H9 (cell line): ENCODE measurements around the gene HS6ST1. TPM values are rescaled to one million over a fixed set of nuclear protein-coding genes. Genes with fewer than 3 reads are reported as not detected.

Experiments used
- DNase-seq: peaks from one replicate; pipeline ENCODE4 v3.0.0-alpha.2; 2017
- H2AFZ ChIP-seq: one replicate; pipeline ENCODE4 v1.6.1; 2013; ENCODE audit warnings: mild to moderate bottlenecking, low read length, control low read depth, moderate library complexity
- H2AK5ac ChIP-seq: 2 replicates; pipeline ENCODE4 v1.6.1; 2013; ENCODE audit warnings: low read length, control low read depth, mixed read lengths; ENCODE audit not compliant: insufficient read length
- H2BK120ac ChIP-seq: one replicate; pipeline ENCODE4 v1.6.1; 2013; ENCODE audit warnings: low read depth, mild to moderate bottlenecking, low read length, control low read depth, inconsistent platforms; ENCODE audit not compliant: poor library complexity, severe bottlenecking
- H2BK12ac ChIP-seq: 2 replicates; pipeline ENCODE4 v1.6.1; 2013; ENCODE audit warnings: low read length, control low read depth, mixed read lengths, low read depth; ENCODE audit not compliant: insufficient read length
- H2BK15ac ChIP-seq: 2 replicates; pipeline ENCODE4 v1.6.1; 2013; ENCODE audit warnings: low read depth, low read length, control low read depth
- H2BK20ac ChIP-seq: one replicate; pipeline ENCODE4 v1.6.1; 2013; ENCODE audit warnings: low read depth, mild to moderate bottlenecking, low read length, control low read depth, inconsistent platforms; ENCODE audit not compliant: poor library complexity, severe bottlenecking
- H2BK5ac ChIP-seq: 2 replicates; pipeline ENCODE4 v1.6.1; 2013; ENCODE audit warnings: low read length, control low read depth, mixed read lengths; ENCODE audit not compliant: insufficient read length
- H3K14ac ChIP-seq: 2 replicates; pipeline ENCODE4 v1.6.1; 2013; ENCODE audit warnings: low read length, control low read depth; ENCODE audit not compliant: insufficient read depth
- H3K18ac ChIP-seq: 2 replicates; pipeline ENCODE4 v1.6.1; 2013; ENCODE audit warnings: low read depth, mild to moderate bottlenecking, mixed read lengths, low read length, control low read depth; ENCODE audit not compliant: insufficient read length
- H3K23ac ChIP-seq: 2 replicates; pipeline ENCODE4 v1.6.1; 2013; ENCODE audit warnings: low read length, control low read depth, mixed read lengths, low read depth; ENCODE audit not compliant: insufficient read length
- H3K23me2 ChIP-seq: 2 replicates; pipeline ENCODE4 v1.6.1; 2013; ENCODE audit warnings: low read depth, mild to moderate bottlenecking, mixed read lengths, low read length, control low read depth; ENCODE audit not compliant: insufficient read length, poor library complexity, severe bottlenecking
- H3K27ac ChIP-seq: 2 replicates; pipeline ENCODE4 v1.5.1; 2013; ENCODE audit warnings: low read length, control low read depth, mixed read lengths, low read depth; ENCODE audit not compliant: insufficient read length
- H3K27me3 ChIP-seq: 2 replicates; pipeline ENCODE4 v1.6.1; 2013; ENCODE audit warnings: low read length, control low read depth, inconsistent platforms; ENCODE audit not compliant: insufficient read depth
- H3K4ac ChIP-seq: 2 replicates; pipeline ENCODE4 v1.6.1; 2013; ENCODE audit warnings: low read depth, mild to moderate bottlenecking, control low read depth, inconsistent platforms, low read length, moderate library complexity
- H3K4me1 ChIP-seq: 2 replicates; pipeline ENCODE4 v1.6.1; 2013; ENCODE audit warnings: low read length, control low read depth, inconsistent platforms; ENCODE audit not compliant: insufficient read depth
- H3K4me2 ChIP-seq: 2 replicates; pipeline ENCODE4 v1.6.1; 2013; ENCODE audit warnings: low read length, control low read depth, mixed read lengths; ENCODE audit not compliant: insufficient read length, insufficient read depth
- H3K56ac ChIP-seq: 2 replicates; pipeline ENCODE4 v1.6.1; 2013; ENCODE audit warnings: low read depth, mild to moderate bottlenecking, mixed read lengths, low read length, control low read depth; ENCODE audit not compliant: insufficient read length
- H3K79me1 ChIP-seq: 2 replicates; pipeline ENCODE4 v1.6.1; 2013; ENCODE audit warnings: low read depth, mild to moderate bottlenecking, moderate library complexity, low read length, control low read depth, inconsistent platforms; ENCODE audit not compliant: insufficient read depth, poor library complexity, severe bottlenecking
- H3K79me2 ChIP-seq: 2 replicates; pipeline ENCODE4 v1.6.1; 2013; ENCODE audit warnings: low read length, control low read depth, inconsistent platforms; ENCODE audit not compliant: insufficient read depth
- H3K9ac ChIP-seq: 2 replicates; pipeline ENCODE4 v1.6.1; 2013; ENCODE audit warnings: low read length, control low read depth, mixed read lengths; ENCODE audit not compliant: insufficient read length; ENCODE audit errors: extremely low read depth
- H3K9me3 ChIP-seq: one replicate; pipeline ENCODE4 v1.6.1; 2013; ENCODE audit warnings: low read depth, low read length, inconsistent platforms; ENCODE audit not compliant: control insufficient read depth
- H3T11ph ChIP-seq: one replicate; pipeline ENCODE4 v1.6.1; 2013; ENCODE audit warnings: mild to moderate bottlenecking, low read length, control low read depth, inconsistent platforms
- H4K20me1 ChIP-seq: one replicate; pipeline ENCODE4 v1.6.1; 2013; ENCODE audit not compliant: control insufficient read depth, insufficient read length, insufficient read depth
- H4K5ac ChIP-seq: 2 replicates; pipeline ENCODE4 v1.6.1; 2013; ENCODE audit warnings: low read depth, mild to moderate bottlenecking, mixed read lengths, low read length, control low read depth; ENCODE audit not compliant: insufficient read length
- H4K8ac ChIP-seq: replicated peaks from 2 replicates; pipeline ENCODE4 v1.6.1; 2013; ENCODE audit warnings: low read length, control low read depth, mixed read lengths, low read depth; ENCODE audit not compliant: insufficient read length
- H4K91ac ChIP-seq: 2 replicates; pipeline ENCODE4 v1.6.1; 2013; ENCODE audit warnings: low read depth, mild to moderate bottlenecking, moderate library complexity, mixed read lengths, low read length, control low read depth; ENCODE audit not compliant: insufficient read length
- H3K27ac Mint-ChIP-seq, 3 experiments: 2 replicates in 2 of 3; 3 replicates in 1 of 3; pipeline ENCODE4 v1.8.0; 2020 to 2021; ENCODE audit warnings: mixed read lengths in 3 of 3, mild to moderate bottlenecking in 1 of 3, moderate library complexity in 1 of 3
- H3K27me3 Mint-ChIP-seq: 2 replicates; pipeline ENCODE4 v1.8.0; 2021; ENCODE audit warnings: low read depth, mild to moderate bottlenecking, moderate library complexity, mixed read lengths
- H3K36me3 Mint-ChIP-seq, 3 experiments: 2 replicates in 2 of 3; 3 replicates in 1 of 3; pipeline ENCODE4 v1.8.0; 2020 to 2021; ENCODE audit warnings: low read depth in 3 of 3, mixed read lengths in 3 of 3; ENCODE audit not compliant: insufficient read depth in 1 of 3
- H3K4me1 Mint-ChIP-seq, 2 experiments: 2 replicates each; pipeline ENCODE4 v1.8.0; 2020; ENCODE audit warnings: mixed read lengths in 2 of 2
- H3K4me3 Mint-ChIP-seq, 2 experiments: 2 replicates in 1 of 2; 3 replicates in 1 of 2; pipeline ENCODE4 v1.8.0; 2020 to 2021; ENCODE audit warnings: mild to moderate bottlenecking in 2 of 2, mixed read lengths in 2 of 2, moderate library complexity in 1 of 2
- H3K9me3 Mint-ChIP-seq, 2 experiments: 2 replicates in 1 of 2; 3 replicates in 1 of 2; pipeline ENCODE4 v1.8.0; 2020; ENCODE audit warnings: mild to moderate bottlenecking in 2 of 2, mixed read lengths in 2 of 2, moderate library complexity in 1 of 2
- CTCF ChIP-seq: fragments of 200-600 bp; sonication (generic); conservative IDR thresholded peaks from 3 replicates; pipeline ENCODE4 v1.8.0; 2021; ENCODE audit warnings: antibody characterized with exemption, mild to moderate bottlenecking
- WGBS: extraction: QIAGEN DNeasy Blood & Tissue Kit; methylation state at CpG from one replicate; pipeline ENCODE4 v1.1.7; 2013; ENCODE audit warnings: missing lambda C conversion rate, low lambda C conversion rate, mixed read lengths; ENCODE audit not compliant: insufficient read length; ENCODE audit errors: extremely low coverage; 5-methylcytosine and 5-hydroxymethylcytosine counted together
- total RNA-seq: library from RNA; stranded (reverse); gene quantifications from 2 replicates; pipeline ENCODE4 v1.2.1, GENCODE V29; 2021

HS6ST1 gene
- total RNA-seq, 1 experiment from 2014 or later, result 60.2 TPM

DNA sequence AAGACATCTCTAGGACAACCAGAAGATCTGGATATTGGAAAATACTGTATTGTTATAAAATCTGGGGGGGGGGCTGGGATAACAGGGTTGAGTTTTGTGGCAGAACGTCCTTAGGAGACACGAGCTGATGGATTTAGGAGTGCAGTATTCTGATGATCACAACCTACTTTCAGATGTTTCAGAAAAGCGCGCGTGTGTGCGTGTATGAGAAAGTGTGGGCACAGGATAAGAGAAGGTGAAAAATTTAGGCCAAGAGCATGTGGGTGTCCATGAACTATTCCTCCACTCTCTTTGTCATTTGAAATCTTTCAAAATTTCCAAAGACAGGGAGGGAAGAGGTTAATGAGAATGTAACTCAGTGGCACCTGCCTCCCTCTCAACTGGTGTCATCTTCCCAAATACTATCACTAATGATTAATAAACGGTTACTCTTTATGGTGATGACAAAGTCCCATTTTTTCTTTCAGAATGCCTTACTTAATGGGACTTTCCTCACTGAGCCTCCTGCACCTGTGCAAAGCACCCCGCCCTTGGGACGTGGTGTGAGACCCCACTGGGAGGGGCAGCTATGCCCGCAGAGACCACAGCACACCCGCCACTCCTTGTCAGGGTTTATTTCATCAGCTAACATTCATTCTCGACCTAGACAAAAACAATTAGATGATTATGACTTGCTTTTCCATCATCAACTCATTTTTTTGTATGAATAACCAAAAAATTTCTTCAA is 53.6 kb downstream of the HS6ST1 start:
- Histone ChIP-seq H2AFZ (no peak overlapping the region), H2BK5ac (no peak overlapping the region), H2BK15ac (no peak overlapping the region), H3K79me1 (no peaks in the 10 kb centered on the region), H2BK120ac (no peak overlapping the region), H3K4me2 (no peak overlapping the region), H3K23ac (no peak overlapping the region), H3K56ac (no peak overlapping the region), H3K27ac (no peak overlapping the region), H2AK5ac (no peak overlapping the region), H3T11ph (no peak overlapping the region), H4K20me1 (no peaks in the 10 kb centered on the region), H3K4ac (no peak overlapping the region), H3K4me1 (peaks cover 9% of the 10 kb centered on the region; the same call in 1 of the 2 replicates), H3K27me3 (no peaks in the 10 kb centered on the region), H3K14ac (no peak overlapping the region), H3K23me2 (no peaks in the 10 kb centered on the region), H3K9me3 (no peaks in the 10 kb centered on the region), H2BK20ac (no peak overlapping the region), H3K18ac (no peak overlapping the region), H4K5ac (no peak overlapping the region), H4K91ac (no peak overlapping the region), H3K9ac (no peak overlapping the region), H3K79me2 (no peaks in the 10 kb centered on the region), H4K8ac (no peak overlapping the region), H2BK12ac (no peak overlapping the region)
- peaks cover 1 to 17% (median 14%) of the 10 kb centered on the region in 3 experiments; a peak in 6 of 7 replicates for H3K36me3 Mint-ChIP-seq
- whole genome bisulfite sequencing, result no CpG with 5 or more reads among the region's 12 CpGs
- no peak for DNase-seq
- H3K27me3 Mint-ChIP-seq, result no peaks in the 10 kb centered on the region; the same call in 1 of the 2 replicates
- no peak for TF ChIP-seq CTCF
- H3K4me1 Mint-ChIP-seq, result peaks cover 25 to 27% of the 10 kb centered on the region in 2 experiments
- H3K27ac Mint-ChIP-seq, result no peak overlapping the region; a peak in 1 of 7 replicates
- H3K4me3 Mint-ChIP-seq, result no peak overlapping the region
- H3K9me3 Mint-ChIP-seq, result no peaks in the 10 kb centered on the region; a peak in 1 of 5 replicates
